SKM-1 (cell line): ENCODE data around the gene KDM5B.

Experiments used
- DNase-seq: peaks from one replicate; lab custom pipeline; 2025; ENCODE audit not compliant: unreplicated experiment; lab: John Stamatoyannopoulos, UW

The KDM5B gene

GRCh38 chr1:202688401-202688800, 119.8 kb downstream of the KDM5B start:
- no peak for DNase-seq

GRCh38 chr1:202687798-202688197, 120.4 kb downstream of the KDM5B start:
- no peak for DNase-seq

GRCh38 chr1:202687370-202687769, 120.9 kb downstream of the KDM5B start:
- no peak for DNase-seq

- no peak for DNase-seq
These were observed 122.6 kb downstream of the KDM5B start for GRCh38 chr1:202685641-202686040.

GRCh38 chr1:202684716-202685115, 123.5 kb downstream of the KDM5B start:
- no peak for DNase-seq

- DNase-seq, result no peak
These were observed 125.2 kb downstream of the KDM5B start for GRCh38 chr1:202683029-202683428.

GRCh38 chr1:202682477-202682876, 125.7 kb downstream of the KDM5B start:
- DNase-seq, result no peak

- no peak for DNase-seq
These were observed 126.3 kb downstream of the KDM5B start for GRCh38 chr1:202681736-202682420.

- no peak for DNase-seq
These were observed 127.5 kb downstream of the KDM5B start for GRCh38 chr1:202680586-202681352.

- no peak for DNase-seq
These were observed 128.6 kb downstream of the KDM5B start for GRCh38 chr1:202679406-202680177.

GRCh38 chr1:202677433-202677832, 130.8 kb downstream of the KDM5B start:
- no peak for DNase-seq
